GM19395 (cell line): Measurements from ENCODE around the gene EGFR.

Source experiments
- ATAC-seq: cut with Tn5 transposase; IDR thresholded peaks from one replicate; pipeline ENCODE4 v1.9.1; 2021; ENCODE audit warnings: mild to moderate bottlenecking, moderate library complexity; ENCODE audit not compliant: unreplicated experiment

EGFR gene

GRCh38 chr7:55205124-55205955 is 186.5 kb downstream of the EGFR start:
- no peak for ATAC-seq

DNA sequence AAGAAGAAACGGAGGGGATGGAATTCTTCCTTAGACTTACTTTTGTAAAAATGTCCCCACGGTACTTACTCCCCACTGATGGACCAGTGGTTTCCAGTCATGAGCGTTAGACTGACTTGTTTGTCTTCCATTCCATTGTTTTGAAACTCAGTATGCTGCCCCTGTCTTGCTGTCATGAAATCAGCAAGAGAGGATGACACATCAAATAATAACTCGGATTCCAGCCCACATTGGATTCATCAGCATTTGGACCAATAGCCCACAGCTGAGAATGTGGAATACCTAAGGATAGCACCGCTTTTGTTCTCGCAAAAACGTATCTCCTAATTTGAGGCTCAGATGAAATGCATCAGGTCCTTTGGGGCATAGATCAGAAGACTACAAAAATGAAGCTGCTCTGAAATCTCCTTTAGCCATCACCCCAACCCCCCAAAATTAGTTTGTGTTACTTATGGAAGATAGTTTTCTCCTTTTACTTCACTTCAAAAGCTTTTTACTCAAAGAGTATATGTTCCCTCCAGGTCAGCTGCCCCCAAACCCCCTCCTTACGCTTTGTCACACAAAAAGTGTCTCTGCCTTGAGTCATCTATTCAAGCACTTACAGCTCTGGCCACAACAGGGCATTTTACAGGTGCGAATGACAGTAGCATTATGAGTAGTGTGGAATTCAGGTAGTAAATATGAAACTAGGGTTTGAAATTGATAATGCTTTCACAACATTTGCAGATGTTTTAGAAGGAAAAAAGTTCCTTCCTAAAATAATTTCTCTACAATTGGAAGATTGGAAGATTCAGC is 187.6 kb downstream of the EGFR start:
- ATAC-seq, result no peak

GRCh38 chr7:55207436-55208125 is 188.8 kb downstream of the EGFR start:
- no peak for ATAC-seq

DNA sequence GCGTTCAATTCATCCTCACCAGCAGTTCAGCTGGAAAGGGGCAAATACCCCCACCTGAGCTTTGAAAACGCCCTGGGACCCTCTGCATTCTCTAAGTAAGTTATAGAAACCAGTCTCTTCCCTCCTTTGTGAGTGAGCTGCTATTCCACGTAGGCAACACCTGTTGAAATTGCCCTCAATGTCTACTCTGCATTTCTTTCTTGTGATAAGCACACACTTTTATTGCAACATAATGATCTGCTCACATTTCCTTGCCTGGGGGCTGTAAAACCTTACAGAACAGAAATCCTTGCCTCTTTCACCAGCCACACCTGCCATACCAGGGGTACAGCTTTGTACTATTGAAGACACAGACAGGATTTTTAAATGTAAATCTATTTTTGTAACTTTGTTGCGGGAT is 190.5 kb downstream of the EGFR start:
- no peak for ATAC-seq

GRCh38 chr7:55210176-55210575 is 191.4 kb downstream of the EGFR start:
- no peak for ATAC-seq

GRCh38 chr7:55210716-55211115 is 191.9 kb downstream of the EGFR start:
- no peak for ATAC-seq

- no peak for ATAC-seq
Observed at GRCh38 chr7:55211726-55212125, 192.9 kb downstream of the EGFR start.

DNA sequence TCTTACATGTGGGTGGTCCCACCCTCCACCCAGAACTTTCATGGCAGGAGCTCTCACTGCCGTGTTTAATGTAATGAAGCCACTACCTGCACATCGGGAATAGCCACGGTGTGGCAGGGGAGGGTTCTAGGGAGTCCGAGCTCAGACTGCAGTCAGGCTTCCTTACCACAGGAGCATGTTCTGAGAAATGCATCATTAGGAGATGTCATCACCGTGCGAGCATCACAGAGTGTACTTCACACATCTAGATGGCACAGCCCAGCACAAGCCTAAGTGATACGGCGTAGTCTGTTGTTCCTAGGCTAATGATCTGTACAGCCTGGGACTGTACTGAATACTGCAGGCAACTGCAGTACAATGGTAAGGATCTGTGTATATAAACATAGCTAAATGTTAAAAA is 193.4 kb downstream of the EGFR start:
- no peak for ATAC-seq

- ATAC-seq, result no peak
Observed at GRCh38 chr7:55212838-55213237, 194.0 kb downstream of the EGFR start.

GRCh38 chr7:55214707-55215106 is 195.9 kb downstream of the EGFR start:
- no peak for ATAC-seq

DNA sequence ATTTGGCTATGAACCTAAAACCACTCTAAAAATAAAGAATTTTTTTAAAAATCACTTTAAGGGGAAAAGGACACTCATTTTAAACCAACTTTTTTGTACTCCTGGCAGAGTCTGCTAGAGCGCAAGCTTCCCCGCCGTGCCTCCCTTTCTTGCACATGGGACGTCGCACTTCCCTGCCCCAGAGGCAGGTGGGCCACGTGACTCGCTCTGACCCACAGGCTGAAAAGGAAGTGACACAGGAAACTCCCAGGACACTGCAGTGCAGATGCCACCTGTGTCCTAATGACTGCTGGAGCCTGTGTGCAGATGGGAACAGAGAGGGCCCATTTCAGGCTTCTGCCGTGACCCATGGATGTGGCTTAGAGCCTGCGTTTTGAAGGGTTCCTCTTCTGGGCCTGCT is 204.2 kb downstream of the EGFR start:
- ATAC-seq, result no peak

DNA sequence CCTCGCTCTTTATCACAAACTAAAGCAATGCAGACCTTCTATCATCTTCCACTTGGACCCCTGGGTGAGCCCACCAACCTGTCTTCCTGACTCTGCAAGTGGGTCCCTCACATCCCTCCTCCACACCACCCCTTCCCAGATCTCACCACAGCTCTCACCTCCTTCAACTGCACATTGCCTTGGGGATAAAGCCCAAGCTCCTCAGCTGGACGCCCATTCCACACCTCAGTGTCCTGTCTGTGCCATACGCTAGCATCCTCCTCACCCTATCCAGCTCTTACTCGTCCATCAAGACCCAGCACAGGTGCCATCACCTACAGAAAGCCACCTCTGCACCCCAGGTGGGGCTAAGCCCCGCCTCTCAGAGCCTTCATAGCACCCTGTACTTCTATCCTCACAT is 205.3 kb downstream of the EGFR start:
- ATAC-seq, result no peak

DNA sequence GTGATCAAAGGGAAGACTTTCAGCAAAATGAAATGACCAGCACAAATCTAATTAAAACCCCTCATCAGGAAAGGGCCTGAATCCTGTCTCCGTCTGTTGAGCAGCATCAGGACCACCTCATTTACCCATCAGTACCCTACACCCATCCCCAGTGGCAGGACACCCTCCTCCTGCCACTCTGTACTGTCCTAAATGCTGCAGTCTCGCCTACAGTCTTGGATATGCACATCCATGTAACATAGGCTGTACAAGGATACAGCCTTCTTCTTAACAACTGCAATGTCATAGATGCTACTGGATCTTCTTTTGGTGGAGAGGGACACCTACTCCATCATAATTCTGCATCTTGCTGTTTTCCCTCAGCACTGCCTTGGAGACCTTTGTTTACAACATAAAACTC is 206.0 kb downstream of the EGFR start:
- ATAC-seq, result no peak

DNA sequence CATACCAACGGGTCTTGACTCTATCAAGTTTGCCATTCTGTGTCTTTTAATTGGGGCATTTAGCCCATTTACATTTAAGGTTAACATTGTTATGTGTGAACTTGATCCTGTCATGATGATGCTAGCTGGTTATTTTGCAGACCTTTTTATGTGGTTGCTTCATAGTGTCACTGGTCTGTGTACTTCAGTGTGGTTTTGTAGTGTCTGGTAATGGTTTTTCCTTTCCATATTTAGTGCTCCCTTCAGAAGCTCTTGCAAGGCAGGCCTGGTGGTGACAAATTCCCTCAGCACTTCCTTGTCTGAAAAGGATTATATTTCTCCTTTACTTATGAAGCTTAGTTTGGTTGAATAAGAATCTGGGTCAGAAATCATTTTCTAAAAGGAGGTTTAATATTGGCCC is 211.2 kb downstream of the EGFR start:
- no peak for ATAC-seq

DNA sequence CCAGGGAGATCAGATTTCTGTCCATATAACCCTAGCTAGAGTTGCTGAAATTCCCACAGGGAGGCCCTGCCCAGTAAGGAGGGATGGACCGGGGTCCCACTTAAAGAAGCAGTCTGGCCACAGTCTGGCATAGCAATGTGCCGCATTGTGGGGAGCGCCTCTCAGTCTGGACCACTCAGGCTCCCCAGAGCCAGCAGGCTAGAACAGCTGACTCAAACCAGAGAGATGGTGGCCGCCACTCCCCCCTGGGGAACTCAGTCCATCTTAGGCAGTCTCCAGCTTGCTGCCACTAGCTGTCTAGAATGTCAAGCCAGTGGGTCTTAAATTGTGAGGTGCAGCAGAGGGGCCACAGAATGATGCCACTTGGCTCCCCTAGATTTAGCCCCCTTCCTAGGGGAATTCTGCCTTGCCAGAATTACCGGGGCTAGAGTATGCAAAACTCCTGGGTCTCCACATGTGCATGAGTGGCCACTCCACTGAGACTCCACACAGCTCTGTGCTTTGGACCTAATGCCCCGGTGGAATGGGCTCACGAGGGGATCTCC is 213.0 kb downstream of the EGFR start:
- ATAC-seq, result no peak

DNA sequence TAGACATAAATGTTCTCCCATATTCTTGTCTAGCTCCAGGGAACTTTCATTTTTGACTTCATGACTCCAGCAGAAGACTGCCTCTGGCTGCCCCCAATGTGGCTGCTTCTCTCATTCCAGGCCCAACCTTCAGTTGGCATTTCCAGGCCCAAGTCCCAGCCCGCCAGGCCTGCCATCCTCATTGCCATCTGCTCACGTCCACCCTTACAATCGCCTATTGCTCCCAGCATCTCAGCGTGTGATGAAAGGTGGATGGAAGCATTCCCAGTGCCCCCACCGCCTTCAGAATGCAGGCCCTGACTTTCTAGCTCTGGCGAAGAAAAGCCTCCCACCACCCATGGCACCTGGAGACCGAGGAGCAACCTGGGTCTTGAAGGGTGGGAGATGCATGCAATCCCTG is 214.2 kb downstream of the EGFR start:
- no peak for ATAC-seq

DNA sequence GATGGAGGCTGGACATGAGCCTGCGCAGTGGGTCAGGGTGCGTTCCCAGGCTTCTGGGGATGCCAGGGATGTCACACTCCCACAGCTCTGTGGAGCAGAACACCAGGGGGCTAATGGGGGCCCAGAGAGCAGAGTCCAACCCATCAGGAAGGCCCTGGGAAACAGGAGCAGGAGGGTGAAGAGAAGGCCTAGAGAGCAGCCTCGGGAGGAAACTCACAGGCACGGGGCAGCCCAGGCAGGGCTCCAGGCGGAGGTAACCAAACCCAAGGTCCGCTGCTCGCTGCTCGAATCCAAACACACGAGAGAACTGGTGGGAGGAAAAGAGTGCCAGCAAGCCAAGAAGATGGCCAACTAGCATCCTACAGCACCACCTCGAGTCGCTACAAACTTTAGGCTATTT is 215.6 kb downstream of the EGFR start:
- ATAC-seq, result no peak

DNA sequence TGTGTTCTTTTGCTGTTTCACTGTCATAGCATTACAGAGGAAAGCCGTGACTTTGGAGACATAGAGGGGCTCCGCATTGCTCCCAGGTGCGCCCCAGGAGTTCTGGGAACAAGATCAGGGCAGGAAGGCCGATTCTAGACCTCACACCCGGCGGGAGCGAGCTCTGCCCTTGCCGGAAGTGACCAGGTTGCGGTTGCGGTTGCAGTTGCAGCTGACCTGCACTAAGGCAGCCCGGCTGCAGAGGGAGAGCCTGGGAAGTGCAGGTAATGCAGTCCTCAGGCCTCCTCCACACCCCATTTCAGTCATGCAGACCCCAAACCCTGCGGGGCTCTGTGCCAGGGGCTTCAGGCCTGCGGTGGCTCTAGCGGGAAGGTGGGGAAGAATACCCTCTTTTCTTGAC is 216.3 kb downstream of the EGFR start:
- ATAC-seq, result no peak

DNA sequence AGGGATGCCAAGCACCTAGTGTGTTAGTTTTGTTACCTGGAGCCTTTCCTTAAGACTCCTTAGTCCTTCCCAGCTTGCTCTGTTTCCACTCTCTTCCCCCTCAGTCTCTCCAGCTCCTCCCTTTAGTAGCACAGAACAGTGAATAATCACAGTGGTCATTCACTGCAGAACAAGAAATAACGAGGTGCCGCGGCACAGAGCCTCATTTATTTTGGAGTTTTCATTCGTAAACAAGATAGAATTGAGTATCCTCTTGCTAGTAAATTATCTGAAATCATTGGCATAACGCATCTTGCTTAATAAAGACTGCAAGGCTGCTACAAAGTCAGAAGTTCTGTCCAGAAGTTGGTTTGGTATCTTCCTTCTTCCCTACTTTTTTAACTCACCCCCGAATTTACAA is 217.0 kb downstream of the EGFR start:
- no peak for ATAC-seq

GRCh38 chr7:55236476-55236875 is 217.7 kb downstream of the EGFR start:
- ATAC-seq, result no peak

DNA sequence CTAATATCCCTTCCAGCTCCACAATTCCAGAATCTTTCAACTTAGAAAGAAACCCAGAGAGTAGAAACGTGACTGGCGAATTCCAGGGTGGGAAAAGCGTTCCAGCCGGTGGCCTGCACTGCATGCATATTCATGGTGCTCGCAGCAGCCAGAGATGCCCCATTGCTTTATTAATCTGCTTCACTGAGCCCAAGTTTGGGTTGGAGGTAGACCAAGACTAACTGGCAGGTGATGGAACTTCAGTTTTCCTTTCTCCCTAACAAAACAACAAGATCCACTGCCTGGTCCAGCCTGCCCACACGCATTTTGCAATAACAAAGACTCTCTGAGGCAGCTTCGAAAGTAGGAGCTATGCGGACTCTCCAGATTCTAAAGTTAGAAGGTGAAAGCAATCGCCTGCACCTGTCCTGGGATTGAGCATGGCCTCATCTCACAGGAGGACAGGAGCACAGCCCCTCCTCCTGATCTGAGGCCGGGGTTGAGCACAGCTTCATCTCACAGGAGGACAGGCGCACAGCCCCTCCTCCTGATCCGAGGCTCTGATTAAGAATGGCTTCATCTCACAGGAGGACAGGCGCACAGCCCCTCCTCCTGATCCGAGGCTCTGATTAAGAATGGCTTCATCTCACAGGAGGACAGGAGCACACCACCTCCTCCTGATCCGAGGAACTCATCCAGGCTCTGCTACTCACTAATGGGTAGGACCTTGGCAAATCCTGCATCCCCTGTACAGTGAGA is 218.5 kb downstream of the EGFR start:
- ATAC-seq, result no peak
